ENCODE data around the gene PLEKHH1.

PLEKHH1 gene

DNA sequence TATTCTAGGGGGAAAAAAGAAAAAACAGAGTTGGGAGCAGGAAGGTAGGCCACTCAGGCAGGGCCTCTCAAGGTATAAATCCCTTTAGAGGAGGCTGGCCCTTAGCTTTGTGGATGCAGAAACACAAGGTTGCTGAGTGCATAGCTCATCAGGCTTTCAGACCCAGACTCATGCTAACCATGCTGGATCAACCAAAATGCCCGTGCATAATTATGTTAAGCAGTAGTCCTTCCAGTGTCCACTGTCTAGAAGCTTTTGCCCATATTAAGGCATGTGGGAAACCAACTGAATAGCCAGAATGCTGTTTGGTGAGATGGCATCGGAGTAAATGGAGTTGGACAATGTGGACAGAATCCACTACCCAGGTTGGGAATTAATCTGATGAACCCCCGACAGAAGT lies 105.6 kb downstream of the PLEKHH1 start:
- no peak for DNase-seq
